Neural progenitor cell (in vitro differentiated cells): ENCODE measurements around the gene PPFIA1. TPM values are rescaled to one million over a fixed set of nuclear protein-coding genes. Genes with fewer than 3 reads are reported as not detected.

Source experiments
- DNase-seq: peaks from one replicate; pipeline ENCODE4 v3.0.0-alpha.2; 2016; ENCODE audit warnings: low spot score
- H2AFZ ChIP-seq: fragments of 200-600 bp; sonication (generic); replicated peaks from 2 replicates; pipeline ENCODE4 v1.6.1; 2016; ENCODE audit warnings: antibody characterized with exemption
- H3F3A ChIP-seq: fragments of 200-600 bp; sonication (generic); 2 replicates; pipeline ENCODE4 v1.6.1; 2016; ENCODE audit warnings: antibody characterized with exemption, low read depth
- H3K27ac ChIP-seq: fragments of 200-600 bp; sonication (generic); 2 replicates; pipeline ENCODE4 v1.5.1; 2016; ENCODE audit warnings: mild to moderate bottlenecking
- H3K27me3 ChIP-seq: fragments of 200-600 bp; sonication (generic); 2 replicates; pipeline ENCODE4 v1.6.1; 2016; ENCODE audit warnings: mild to moderate bottlenecking, moderate library complexity
- H3K36me3 ChIP-seq: fragments of 200-600 bp; sonication (generic); 2 replicates; pipeline ENCODE4 v1.5.1; 2016
- H3K4me1 ChIP-seq: fragments of 200-600 bp; sonication (generic); 2 replicates; pipeline ENCODE4 v1.6.1; 2016; ENCODE audit warnings: mixed run types
- H3K4me2 ChIP-seq: fragments of 200-600 bp; sonication (generic); 2 replicates; pipeline ENCODE4 v1.6.1; 2016
- H3K4me3 ChIP-seq: fragments of 200-600 bp; sonication (generic); 2 replicates; pipeline ENCODE4 v1.5.1; 2016
- H3K79me2 ChIP-seq: fragments of 200-600 bp; sonication (generic); 2 replicates; pipeline ENCODE4 v1.6.1; 2016; ENCODE audit warnings: low read depth
- H3K9ac ChIP-seq: fragments of 200-600 bp; sonication (generic); 2 replicates; pipeline ENCODE4 v1.6.1; 2016
- H3K9me3 ChIP-seq: fragments of 200-600 bp; sonication (generic); 2 replicates; pipeline ENCODE4 v1.5.1; 2016; ENCODE audit warnings: low read depth
- H4K20me1 ChIP-seq: fragments of 200-600 bp; sonication (generic); 2 replicates; pipeline ENCODE4 v1.6.1; 2016; ENCODE audit warnings: low read depth
- H3K27ac Mint-ChIP-seq: 3 replicates; pipeline ENCODE4 v1.8.0; 2021; ENCODE audit warnings: mixed read lengths
- H3K27me3 Mint-ChIP-seq: 2 replicates; pipeline ENCODE4 v1.8.0; 2022; ENCODE audit warnings: low read depth, mild to moderate bottlenecking, inconsistent platforms, moderate library complexity, mixed read lengths; ENCODE audit not compliant: insufficient read depth
- H3K36me3 Mint-ChIP-seq: 3 replicates; pipeline ENCODE4 v1.8.0; 2021; ENCODE audit warnings: mixed read lengths
- H3K4me1 Mint-ChIP-seq: 3 replicates; pipeline ENCODE4 v1.8.0; 2021; ENCODE audit warnings: mixed read lengths
- H3K4me3 Mint-ChIP-seq: 3 replicates; pipeline ENCODE4 v1.8.0; 2021; ENCODE audit warnings: mild to moderate bottlenecking, moderate library complexity, mixed read lengths
- H3K9me3 Mint-ChIP-seq: 3 replicates; pipeline ENCODE4 v1.8.0; 2020; ENCODE audit warnings: mixed read lengths
- CTCF ChIP-seq: fragments of 200-600 bp; sonication (generic); IDR thresholded peaks from 2 replicates; pipeline ENCODE4 v1.5.1; 2017; ENCODE audit warnings: antibody characterized with exemption, mild to moderate bottlenecking
- EZH2 ChIP-seq: fragments of 200-600 bp; sonication (generic); IDR thresholded peaks from 2 replicates; pipeline ENCODE4 v1.6.1; 2017; ENCODE audit warnings: antibody characterized with exemption, mild to moderate bottlenecking, moderate library complexity
- EZH2phosphoT487 ChIP-seq: fragments of 200-600 bp; sonication (generic); IDR thresholded peaks from 2 replicates; pipeline ENCODE4 v1.6.1; 2017; ENCODE audit warnings: antibody characterized with exemption
- total RNA-seq: library from RNA; depleted of rRNA; stranded (reverse); fragments of >200 nt; gene quantifications from 2 replicates; pipeline ENCODE4 v1.2.3, GENCODE V29; 2015; ENCODE audit warnings: low replicate concordance

Gene PPFIA1
- total RNA-seq, 1 donor from 2014 or later = 42.6 TPM

GRCh38 chr11:70419307-70420007 lies 149.0 kb downstream of the PPFIA1 start:
- no peak overlapping the region for H3K27ac Mint-ChIP-seq
- DNase-seq = no peak
- Histone ChIP-seq H3F3A (no peaks in the 10 kb centered on the region), H3K4me1 (no peaks in the 10 kb centered on the region), H3K9me3 (no peaks in the 10 kb centered on the region), H3K36me3 (no peaks in the 10 kb centered on the region), H4K20me1 (peaks cover under 1% of the 10 kb centered on the region), H3K79me2 (no peaks in the 10 kb centered on the region), H3K27ac (no peak overlapping the region), H3K27me3 (no peaks in the 10 kb centered on the region), H3K4me3 (no peak overlapping the region), H2AFZ (no peak overlapping the region), H3K4me2 (no peak overlapping the region), H3K9ac (no peak overlapping the region)
- H3K36me3 Mint-ChIP-seq = peaks cover 31% of the 10 kb centered on the region
- no peaks in the 10 kb centered on the region for H3K9me3 Mint-ChIP-seq
- no peak overlapping the region for H3K4me3 Mint-ChIP-seq
- TF ChIP-seq EZH2 (no peak), CTCF (no peak), EZH2phosphoT487 (no peak)
- H3K4me1 Mint-ChIP-seq = peaks cover 4% of the 10 kb centered on the region
- H3K27me3 Mint-ChIP-seq = peaks cover 4% of the 10 kb centered on the region

GRCh38 chr11:70420008-70420464 lies 149.5 kb downstream of the PPFIA1 start:
- no peak for DNase-seq
- H3K79me2 ChIP-seq = no peaks in the 10 kb centered on the region
- Mint-ChIP-seq H3K9me3 (no peaks in the 10 kb centered on the region), H3K27ac (no peak overlapping the region), H3K36me3 (peaks cover 28% of the 10 kb centered on the region), H3K27me3 (peaks cover 4% of the 10 kb centered on the region), H3K4me3 (no peak overlapping the region), H3K4me1 (peaks cover 1% of the 10 kb centered on the region)
- H3F3A ChIP-seq = no peaks in the 10 kb centered on the region
- no peak overlapping the region for H3K9ac ChIP-seq
- no peaks in the 10 kb centered on the region for H3K27me3 ChIP-seq
- H4K20me1 ChIP-seq = peaks cover 2% of the 10 kb centered on the region
- H3K4me1 ChIP-seq = no peaks in the 10 kb centered on the region
- no peak overlapping the region for H3K27ac ChIP-seq
- H3K4me2 ChIP-seq = no peak overlapping the region
- no peaks in the 10 kb centered on the region for H3K36me3 ChIP-seq
- H3K4me3 ChIP-seq = no peak overlapping the region
- no peaks in the 10 kb centered on the region for H3K9me3 ChIP-seq
- no peak for TF ChIP-seq EZH2phosphoT487
- no peak for TF ChIP-seq EZH2
- TF ChIP-seq CTCF = no peak
- no peak overlapping the region for H2AFZ ChIP-seq

DNA sequence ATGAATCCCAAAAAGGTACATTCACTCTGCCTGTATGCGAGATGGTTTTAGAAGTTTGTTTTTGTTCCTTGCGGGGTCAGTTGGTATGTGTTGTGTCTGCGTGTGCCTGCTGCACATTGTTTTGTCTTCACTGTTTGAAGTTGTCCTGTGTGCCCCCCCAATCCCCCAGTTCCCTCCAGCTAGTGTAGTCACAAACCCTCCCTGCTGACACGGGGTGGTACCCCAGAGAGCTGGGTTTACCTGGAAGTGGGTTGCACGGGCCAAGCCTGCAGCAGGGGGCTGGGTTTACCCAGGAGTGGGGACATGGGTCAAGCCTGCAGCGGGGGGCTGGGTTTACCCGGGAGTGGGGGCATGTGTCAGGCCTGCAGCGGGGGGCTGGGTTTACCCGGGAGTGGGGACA lies 150.0 kb downstream of the PPFIA1 start:
- H3K9me3 Mint-ChIP-seq = no peaks in the 10 kb centered on the region
- Histone ChIP-seq H3K36me3 (no peaks in the 10 kb centered on the region), H3K27me3 (no peaks in the 10 kb centered on the region), H3K9me3 (no peaks in the 10 kb centered on the region), H3K4me2 (no peak overlapping the region), H3K27ac (no peak overlapping the region), H4K20me1 (peaks cover 2% of the 10 kb centered on the region), H3K4me1 (no peaks in the 10 kb centered on the region), H3K4me3 (no peak overlapping the region), H2AFZ (no peak overlapping the region), H3F3A (no peaks in the 10 kb centered on the region), H3K79me2 (no peaks in the 10 kb centered on the region), H3K9ac (no peak overlapping the region)
- H3K36me3 Mint-ChIP-seq = peaks cover 26% of the 10 kb centered on the region
- peaks cover 4% of the 10 kb centered on the region for H3K27me3 Mint-ChIP-seq
- no peak for TF ChIP-seq EZH2phosphoT487
- TF ChIP-seq CTCF = no peak
- TF ChIP-seq EZH2 = no peak
- no peak overlapping the region for H3K27ac Mint-ChIP-seq
- no peak overlapping the region for H3K4me3 Mint-ChIP-seq
- H3K4me1 Mint-ChIP-seq = no peaks in the 10 kb centered on the region
- no peak for DNase-seq
